GM23338 (cell line): Measurements from ENCODE around the gene BST2.

ENCODE experiments used
- CTCF ChIP-seq, 2 experiments: fragments of 200-600 bp in 1 of 2; sonication (generic) in 1 of 2; conservative IDR thresholded peaks; 2 replicates each; pipeline versions ENCODE4 v1.5.1 to v1.6.1; 2016 to 2017; ENCODE audit warnings: antibody characterized with exemption in 2 of 2, low read depth in 2 of 2, mild to moderate bottlenecking in 2 of 2, moderate library complexity in 1 of 2
- EZH2 ChIP-seq: fragments of 200-600 bp; sonication (generic); IDR thresholded peaks from one replicate; pipeline ENCODE4 v1.8.0; 2017; ENCODE audit warnings: antibody characterized with exemption, mild to moderate bottlenecking, low read depth; ENCODE audit not compliant: unreplicated experiment
- POLR2AphosphoS5 ChIP-seq: IDR thresholded peaks from 2 replicates; pipeline ENCODE4 v1.6.1; 2016; ENCODE audit warnings: antibody characterized with exemption, low read depth
- REST ChIP-seq: IDR thresholded peaks from one replicate; pipeline ENCODE4 v1.6.1; 2018; ENCODE audit warnings: antibody characterized with exemption; ENCODE audit not compliant: unreplicated experiment
- STAT1 ChIP-seq: IDR thresholded peaks from one replicate; pipeline ENCODE4 v1.6.1; 2016; ENCODE audit warnings: antibody characterized with exemption; ENCODE audit not compliant: unreplicated experiment
- ZNF114 ChIP-seq: fragments of 250-450 bp; sonication (Bioruptor Pico); IDR thresholded peaks from 2 replicates; pipeline ENCODE4 v1.5.0; 2020; ENCODE audit warnings: mild to moderate bottlenecking, moderate library complexity

GRCh38 chr19:17411801-17412200 is 6.4 kb upstream of the BST2 start:
- TF ChIP-seq CTCF (conservative IDR thresholded peaks at IDR 0.05; ENCODE audit: low read depth in 2 of 2) (no peak), REST (no peak), POLR2AphosphoS5 (no peak), EZH2 (no peak), ZNF114 (CRISPR knock-in tag) (no peak), STAT1 (no peak)
